ENCODE results near the gene TRIP10.

DNA sequence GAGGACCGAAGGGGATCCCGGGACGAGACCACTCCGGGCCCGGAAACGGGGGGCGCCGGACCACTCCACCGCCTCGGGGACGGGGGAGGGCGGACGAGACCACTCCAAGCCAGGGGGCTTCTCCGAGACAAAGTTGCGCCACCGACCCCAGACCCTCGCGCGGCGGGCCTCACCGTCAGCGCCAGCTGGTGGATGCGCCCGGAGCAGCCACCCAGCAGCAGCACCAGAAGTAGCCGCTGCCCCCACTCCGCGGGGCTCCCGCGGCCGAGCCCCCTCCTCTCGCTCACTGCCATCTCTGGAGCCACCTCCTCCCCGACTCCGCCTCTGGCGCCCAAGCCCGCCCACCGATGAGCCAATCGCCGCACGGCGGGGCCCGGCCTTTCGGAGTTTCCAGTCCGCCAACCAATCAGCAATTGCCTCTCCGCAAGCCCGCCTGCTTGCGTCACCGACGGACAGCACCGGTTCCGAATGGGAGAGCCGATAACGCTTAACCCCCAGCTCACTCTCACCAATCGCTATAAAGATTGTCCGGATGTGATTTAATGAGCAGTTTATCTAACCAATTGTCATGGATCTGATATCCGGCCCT, 2.1 kb upstream of the TRIP10 start, which contains the start of gene GPR108:
- TF ChIP-seq POLR2AphosphoS5 (IDR thresholded peaks at IDR 0.05) (peak in 2 of 3 donors; percentile 34 to 88), POLR2A (IDR thresholded peaks at IDR 0.05) (peak; percentile 31)
- TF ChIP-seq, protein P1, sequence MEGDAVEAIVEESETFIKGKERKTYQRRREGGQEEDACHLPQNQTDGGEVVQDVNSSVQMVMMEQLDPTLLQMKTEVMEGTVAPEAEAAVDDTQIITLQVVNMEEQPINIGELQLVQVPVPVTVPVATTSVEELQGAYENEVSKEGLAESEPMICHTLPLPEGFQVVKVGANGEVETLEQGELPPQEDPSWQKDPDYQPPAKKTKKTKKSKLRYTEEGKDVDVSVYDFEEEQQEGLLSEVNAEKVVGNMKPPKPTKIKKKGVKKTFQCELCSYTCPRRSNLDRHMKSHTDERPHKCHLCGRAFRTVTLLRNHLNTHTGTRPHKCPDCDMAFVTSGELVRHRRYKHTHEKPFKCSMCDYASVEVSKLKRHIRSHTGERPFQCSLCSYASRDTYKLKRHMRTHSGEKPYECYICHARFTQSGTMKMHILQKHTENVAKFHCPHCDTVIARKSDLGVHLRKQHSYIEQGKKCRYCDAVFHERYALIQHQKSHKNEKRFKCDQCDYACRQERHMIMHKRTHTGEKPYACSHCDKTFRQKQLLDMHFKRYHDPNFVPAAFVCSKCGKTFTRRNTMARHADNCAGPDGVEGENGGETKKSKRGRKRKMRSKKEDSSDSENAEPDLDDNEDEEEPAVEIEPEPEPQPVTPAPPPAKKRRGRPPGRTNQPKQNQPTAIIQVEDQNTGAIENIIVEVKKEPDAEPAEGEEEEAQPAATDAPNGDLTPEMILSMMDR (IDR thresholded peaks at IDR 0.05): peak in 1 of 3 donors; percentile 13
